Erythroblast (primary cell): ENCODE results near the gene CCNL1.

Experiments used
- GATA1 ChIP-seq: IDR thresholded peaks from 2 replicates; pipeline ENCODE4 v1.6.1; 2011; ENCODE audit warnings: low read depth, mild to moderate bottlenecking, control low read depth, low read length, moderate library complexity
- POLR2A ChIP-seq: IDR thresholded peaks from 2 replicates; pipeline ENCODE4 v1.6.1; 2011; ENCODE audit warnings: mild to moderate bottlenecking, low read length

- TF ChIP-seq POLR2A (no peak), GATA1 (no peak)
Measured at GRCh38 chr3:157167371-157168042, 7.6 kb upstream of the CCNL1 start.
